Upper lobe of left lung (tissue), 6 donors: Measurements from ENCODE around the gene PIK3CA. TPM values are rescaled to one million over a fixed set of nuclear protein-coding genes. Genes with fewer than 3 reads are reported as not detected.

Experiments used
- ATAC-seq, 2 donors: fragments of 200-7000 bp; cut with Tn5 transposase; one replicate each; pipeline ENCODE4 v1.9.1; 2022; ENCODE audit warnings: mild to moderate bottlenecking in 2 of 2, moderate library complexity in 2 of 2; ENCODE audit not compliant: low FRiP score in 2 of 2
- DNase-seq, 2 donors: peaks; one replicate each; pipeline ENCODE4 v3.0.0-alpha.2; 2019 to 2020
- H3K27ac ChIP-seq, 4 donors: fragments of 200-600 bp; sonication (generic); one replicate each; pipeline ENCODE4 v1.5.1; 2016 to 2019
- H3K27me3 ChIP-seq, 4 donors: fragments of 200-600 bp; sonication (generic); one replicate each; pipeline ENCODE4 v1.5.1; 2017 to 2019
- H3K36me3 ChIP-seq, 4 donors: fragments of 200-600 bp; sonication (generic); one replicate each; pipeline ENCODE4 v1.5.1; 2016 to 2019
- H3K4me1 ChIP-seq, 4 donors: fragments of 200-600 bp; sonication (generic); one replicate each; pipeline ENCODE4 v1.5.1; 2018 to 2019
- H3K4me3 ChIP-seq, 4 donors: fragments of 200-600 bp; sonication (generic); one replicate each; pipeline ENCODE4 v1.5.1; 2017 to 2019; ENCODE audit warnings: mild to moderate bottlenecking in 2 of 4, moderate library complexity in 1 of 4
- H3K9me3 ChIP-seq, 4 donors: fragments of 200-600 bp; sonication (generic); one replicate each; pipeline ENCODE4 v1.5.1; 2018 to 2019
- CTCF ChIP-seq, 6 experiments: fragments of 450-650 bp in 4 of 6; fragments of 200-600 bp in 2 of 6; sonication (generic) in 2 of 6; IDR thresholded peaks; one replicate each; pipeline ENCODE4 v1.5.1; 2016 to 2019; ENCODE audit warnings: antibody characterized with exemption in 6 of 6
- EP300 ChIP-seq, 4 donors: sonication (generic); formaldehyde crosslinking; IDR thresholded peaks; one replicate each; pipeline ENCODE4 v1.5.1; 2017; ENCODE audit warnings: antibody characterized with exemption in 4 of 4, control low read depth in 2 of 4
- POLR2A ChIP-seq, 4 donors: fragments of 450-650 bp; IDR thresholded peaks; one replicate each; pipeline ENCODE4 v1.5.1; 2016 to 2017; ENCODE audit warnings: antibody characterized with exemption in 4 of 4, mild to moderate bottlenecking in 2 of 4
- POLR2AphosphoS5 ChIP-seq, 2 donors: sonication (generic); formaldehyde crosslinking; IDR thresholded peaks; one replicate each; pipeline ENCODE4 v1.5.1; 2017; ENCODE audit warnings: antibody characterized with exemption in 2 of 2
- WGBS, 2 donors: methylation state at CpG; one replicate each; pipeline ENCODE4 v1.1.5; 2017 to 2018; 5-methylcytosine and 5-hydroxymethylcytosine counted together
- total RNA-seq, 6 donors: library from RNA; depleted of rRNA in 4 of 6; stranded (reverse); fragments of >200 nt in 4 of 6; gene quantifications; one replicate each; pipeline versions ENCODE4 v1.1.0 to v1.2.1, GENCODE V29; 2016 to 2021
- donor health status: DM: no; HTN: no; CAD: no; lungs with moderate emphysema.
- donor health status: DM: no; HTN: yes; CAD: no; lungs with severe emphysema.

Gene PIK3CA
- total RNA-seq, 6 donors from 2014 or later = 7.3 to 37.6 (median 23.5) TPM

GRCh38 chr3:179260949-179261765 lies 113.0 kb downstream of the PIK3CA start:
- Histone ChIP-seq H3K27me3 (no peaks in the 10 kb centered on the region), H3K36me3 (no peaks in the 10 kb centered on the region), H3K9me3 (peaks cover 0 to 9% (median 2%) of the 10 kb centered on the region in 4 donors), H3K4me1 (peaks cover 0 to 9% (median 0%) of the 10 kb centered on the region in 4 donors), H3K27ac (peak overlapping the region in 3 of 4 donors; percentile 46 to 84 (median 58)), H3K4me3 (peak overlapping the region; percentile 31 to 73 (median 66))
- DNase-seq (peak; percentile 77 to 96), ATAC-seq (peak; percentile 94 to 99)
- WGBS, 2 donors = 13 to 55% methylated on average over 17 to 57 of the region's 71 CpGs
- peak in 2 of 4 donors; percentile 36 to 63 for TF ChIP-seq POLR2A (IDR thresholded peaks at IDR 0.05)
- no peak for TF ChIP-seq EP300 (IDR thresholded peaks at IDR 0.05)
- TF ChIP-seq CTCF (IDR thresholded peaks at IDR 0.05) = no peak
- TF ChIP-seq POLR2AphosphoS5 (IDR thresholded peaks at IDR 0.05) = peak; percentile 14 to 28

- 98 to 99% methylated on average over 22 to 24 of the region's 29 CpGs for WGBS, 2 donors
- no peaks in the 10 kb centered on the region for H3K36me3 ChIP-seq
- ATAC-seq (no peak), DNase-seq (peak in 1 of 2 donors; percentile 80)
- TF ChIP-seq EP300 (IDR thresholded peaks at IDR 0.05) (no peak), POLR2AphosphoS5 (IDR thresholded peaks at IDR 0.05) (no peak), CTCF (IDR thresholded peaks at IDR 0.05) (no peak), POLR2A (IDR thresholded peaks at IDR 0.05) (no peak)
- H3K4me3 ChIP-seq = no peak overlapping the region
- H3K4me1 ChIP-seq = peaks cover 0 to 9% (median 0%) of the 10 kb centered on the region in 4 donors
- H3K9me3 ChIP-seq = peaks cover 0 to 9% (median 2%) of the 10 kb centered on the region in 4 donors
- H3K27ac ChIP-seq = no peak overlapping the region
- H3K27me3 ChIP-seq = no peaks in the 10 kb centered on the region
Observed at GRCh38 chr3:179263134-179263533, 115.0 kb downstream of the PIK3CA start.

- ATAC-seq (no peak), DNase-seq (no peak)
- Histone ChIP-seq H3K4me3 (no peak overlapping the region), H3K27ac (no peak overlapping the region), H3K36me3 (no peaks in the 10 kb centered on the region), H3K4me1 (peaks cover 0 to 9% (median 0%) of the 10 kb centered on the region in 4 donors), H3K9me3 (peaks cover 0 to 3% (median 1%) of the 10 kb centered on the region in 4 donors), H3K27me3 (no peaks in the 10 kb centered on the region)
- 69 to 74% methylated on average over 4 of the region's 4 CpGs for WGBS, 2 donors
- TF ChIP-seq POLR2A (IDR thresholded peaks at IDR 0.05) (no peak), EP300 (IDR thresholded peaks at IDR 0.05) (no peak), POLR2AphosphoS5 (IDR thresholded peaks at IDR 0.05) (no peak), CTCF (IDR thresholded peaks at IDR 0.05) (no peak)
Observed at GRCh38 chr3:179264449-179264848, 116.3 kb downstream of the PIK3CA start.

GRCh38 chr3:179265092-179265491 lies 116.9 kb downstream of the PIK3CA start:
- H3K4me3 ChIP-seq = no peak overlapping the region
- no peak for DNase-seq
- TF ChIP-seq POLR2AphosphoS5 (IDR thresholded peaks at IDR 0.05) = no peak
- H3K36me3 ChIP-seq = no peaks in the 10 kb centered on the region
- H3K27ac ChIP-seq = no peak overlapping the region
- no peaks in the 10 kb centered on the region for H3K27me3 ChIP-seq
- no peak for ATAC-seq
- H3K4me1 ChIP-seq = peaks cover 0 to 9% (median 0%) of the 10 kb centered on the region in 4 donors
- H3K9me3 ChIP-seq = peaks cover 0 to under 1% (median 0%) of the 10 kb centered on the region in 4 donors
- WGBS, 2 donors = 95 to 100% methylated on average over 1 of the region's 1 CpG

GRCh38 chr3:179265875-179266274 lies 117.7 kb downstream of the PIK3CA start:
- ATAC-seq = no peak
- no peak for TF ChIP-seq POLR2AphosphoS5 (IDR thresholded peaks at IDR 0.05)
- TF ChIP-seq EP300 (IDR thresholded peaks at IDR 0.05) = no peak
- TF ChIP-seq POLR2A (IDR thresholded peaks at IDR 0.05) = no peak
- no peak for TF ChIP-seq CTCF (IDR thresholded peaks at IDR 0.05)
- 87% methylated on average over 4 of the region's 4 CpGs for WGBS, 2 donors
- H3K9me3 ChIP-seq = no peaks in the 10 kb centered on the region
- no peak overlapping the region for H3K4me3 ChIP-seq
- H3K36me3 ChIP-seq = no peaks in the 10 kb centered on the region
- H3K4me1 ChIP-seq = peaks cover 0 to 9% (median 0%) of the 10 kb centered on the region in 4 donors
- H3K27me3 ChIP-seq = no peaks in the 10 kb centered on the region
- H3K27ac ChIP-seq = no peak overlapping the region
- DNase-seq = no peak
